ENCODE measurements around the gene NBPF26.
"Not testable (repeated sequence)": the region's sequence is repeated elsewhere in the genome, so short reads cannot be mapped to it uniquely, and the experiment has no call there.

GRCh38 chr1:120769090-120769489 is 45.3 kb downstream of the NBPF26 start:
- TF ChIP-seq EZH2 (IDR thresholded peaks at IDR 0.05; ENCODE audit: borderline replicate concordance, insufficient read depth, low read depth, low read length, poor library complexity, severe bottlenecking) = not testable (repeated sequence)
- TF ChIP-seq, protein P1, sequence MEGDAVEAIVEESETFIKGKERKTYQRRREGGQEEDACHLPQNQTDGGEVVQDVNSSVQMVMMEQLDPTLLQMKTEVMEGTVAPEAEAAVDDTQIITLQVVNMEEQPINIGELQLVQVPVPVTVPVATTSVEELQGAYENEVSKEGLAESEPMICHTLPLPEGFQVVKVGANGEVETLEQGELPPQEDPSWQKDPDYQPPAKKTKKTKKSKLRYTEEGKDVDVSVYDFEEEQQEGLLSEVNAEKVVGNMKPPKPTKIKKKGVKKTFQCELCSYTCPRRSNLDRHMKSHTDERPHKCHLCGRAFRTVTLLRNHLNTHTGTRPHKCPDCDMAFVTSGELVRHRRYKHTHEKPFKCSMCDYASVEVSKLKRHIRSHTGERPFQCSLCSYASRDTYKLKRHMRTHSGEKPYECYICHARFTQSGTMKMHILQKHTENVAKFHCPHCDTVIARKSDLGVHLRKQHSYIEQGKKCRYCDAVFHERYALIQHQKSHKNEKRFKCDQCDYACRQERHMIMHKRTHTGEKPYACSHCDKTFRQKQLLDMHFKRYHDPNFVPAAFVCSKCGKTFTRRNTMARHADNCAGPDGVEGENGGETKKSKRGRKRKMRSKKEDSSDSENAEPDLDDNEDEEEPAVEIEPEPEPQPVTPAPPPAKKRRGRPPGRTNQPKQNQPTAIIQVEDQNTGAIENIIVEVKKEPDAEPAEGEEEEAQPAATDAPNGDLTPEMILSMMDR (IDR thresholded peaks at IDR 0.05) = not testable (repeated sequence)

Data from B cell (primary cell).